Esophagus muscularis mucosa (tissue), 3 donors: ENCODE results near the gene BAHCC1.

Experiments
- CTCF ChIP-seq, 3 experiments: fragments of 200-600 bp in 2 of 3; fragments of 450-650 bp in 1 of 3; sonication (generic) in 2 of 3; IDR thresholded peaks; one replicate each; pipeline ENCODE4 v1.5.1; 2017 to 2019; ENCODE audit warnings: antibody characterized with exemption in 3 of 3, mild to moderate bottlenecking in 2 of 3, moderate library complexity in 1 of 3
- POLR2A ChIP-seq: fragments of 450-650 bp; IDR thresholded peaks from one replicate; pipeline ENCODE4 v1.6.1; 2017; ENCODE audit warnings: antibody characterized with exemption, moderate library complexity, mild to moderate bottlenecking, low read depth
- POLR2AphosphoS5 ChIP-seq, 2 donors: sonication (generic); formaldehyde crosslinking; IDR thresholded peaks; one replicate each; pipeline ENCODE4 v1.6.1; 2017; ENCODE audit warnings: antibody characterized with exemption in 2 of 2

- TF ChIP-seq CTCF (IDR thresholded peaks at IDR 0.05) (no peak), POLR2A (no peak), POLR2AphosphoS5 (IDR thresholded peaks at IDR 0.05) (peak in 1 of 2 donors; percentile 31)
Observed at GRCh38 chr17:81396278-81396721, 1.0 kb downstream of the BAHCC1 start.
